ENCODE results near the gene UMODL1. TPM values are rescaled to one million over a fixed set of nuclear protein-coding genes. Genes with fewer than 3 reads are reported as not detected.
"Not testable (repeated sequence)": the region's sequence is repeated elsewhere in the genome, so short reads cannot be mapped to it uniquely, and the experiment has no call there.

The UMODL1 gene
- polyA plus RNA-seq, 3 donors from 2014 or later = not detected

DNA sequence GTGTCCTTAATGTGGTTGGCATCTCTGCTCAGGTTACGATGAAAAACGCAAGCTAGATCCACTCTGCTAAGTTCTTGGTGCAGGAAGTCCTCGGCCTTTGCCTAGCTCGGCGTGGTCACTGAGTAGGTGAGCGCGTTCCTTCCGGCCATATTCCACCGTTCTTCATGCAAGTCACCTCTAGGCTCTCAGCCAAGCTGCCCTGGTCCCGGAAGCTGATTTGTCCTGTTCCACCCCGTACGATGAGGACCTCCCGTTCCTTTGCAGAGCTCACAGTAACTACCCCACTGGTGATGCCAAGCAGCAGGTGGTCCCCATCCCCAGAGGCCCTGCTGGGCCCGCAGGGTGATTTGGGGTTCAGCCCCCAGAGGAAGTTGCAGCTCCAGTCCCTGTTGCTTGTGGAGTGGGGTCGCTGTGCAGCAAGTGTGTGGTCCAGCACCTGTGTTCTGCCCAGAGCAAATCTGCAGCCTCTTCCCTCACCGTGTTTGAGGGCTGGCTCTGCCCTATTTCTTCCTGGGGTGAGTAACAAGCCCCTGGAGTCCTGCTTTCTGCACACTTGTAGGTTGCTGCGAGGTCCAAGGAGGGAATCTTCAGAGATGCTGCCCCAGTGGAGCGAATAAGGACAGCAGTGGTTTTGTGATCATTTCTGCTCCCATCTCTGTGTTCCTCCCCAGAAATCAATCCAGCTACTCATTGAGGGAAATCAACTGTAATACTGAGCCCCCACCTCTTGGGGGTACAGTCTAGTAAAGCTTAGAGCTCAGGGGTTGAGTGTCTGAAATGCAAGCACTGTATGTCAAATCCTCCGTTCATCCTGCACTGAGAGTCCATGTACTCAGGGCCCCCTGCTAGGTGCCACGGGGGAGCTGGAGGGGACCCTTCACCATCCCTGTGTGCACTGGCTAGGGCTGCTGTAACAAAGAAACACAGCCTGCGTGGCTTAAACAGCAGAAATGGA is 2.3 kb downstream of the UMODL1 start:
- H3K9me3 Mint-ChIP-seq = no peaks in the 10 kb centered on the region
- H3K27me3 Mint-ChIP-seq (ENCODE audit: low read depth in 3 of 3) = peaks cover 19 to 45% (median 21%) of the 10 kb centered on the region in 3 donors
- H3K4me3 Mint-ChIP-seq = no peak overlapping the region
- DNase-seq = no peak
- H3K4me1 Mint-ChIP-seq = peaks cover 15 to 22% of the 10 kb centered on the region in 2 donors
- H3K36me3 Mint-ChIP-seq = no peaks in the 10 kb centered on the region
- no peak overlapping the region for H3K27ac Mint-ChIP-seq

DNA sequence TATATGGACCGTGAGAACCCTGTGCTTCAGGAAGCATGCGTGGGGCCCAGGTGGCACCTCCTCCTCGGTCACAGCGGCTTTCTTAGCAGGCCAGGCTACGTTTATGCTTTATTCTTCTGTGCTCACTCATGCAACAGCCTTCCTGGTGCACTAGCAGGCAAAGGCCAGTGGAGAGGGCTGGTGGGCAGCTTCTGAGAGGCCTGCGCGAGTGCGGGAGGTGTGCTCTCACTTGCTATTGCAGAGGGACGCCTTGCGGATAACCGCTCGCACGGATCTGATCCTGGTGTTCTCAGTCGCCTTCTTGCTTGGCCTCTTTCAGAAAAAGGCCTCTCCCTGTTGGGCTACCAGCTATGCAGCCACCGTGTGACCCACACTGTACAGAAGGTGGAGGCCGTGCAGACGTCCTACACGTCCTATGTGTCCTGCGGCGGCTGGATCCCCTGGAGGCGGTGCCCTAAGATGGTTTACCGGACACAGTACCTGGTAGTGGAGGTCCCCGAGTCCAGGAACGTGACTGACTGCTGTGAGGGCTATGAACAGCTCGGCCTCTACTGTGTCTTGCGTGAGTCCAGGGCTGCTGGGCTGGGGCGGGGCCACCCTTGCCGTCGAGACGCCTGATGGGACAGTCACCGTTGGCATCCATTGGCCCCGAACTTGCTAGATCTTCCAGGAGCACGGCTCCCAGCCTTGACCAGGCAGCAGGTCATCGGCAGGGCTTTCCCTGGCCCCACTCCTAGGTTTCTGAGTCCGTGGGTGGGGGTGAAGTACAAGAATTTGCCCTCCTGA is 4.8 kb downstream of the UMODL1 start:
- Mint-ChIP-seq H3K9me3 (no peaks in the 10 kb centered on the region), H3K27me3 (ENCODE audit: low read depth in 3 of 3) (peaks cover 17 to 30% (median 21%) of the 10 kb centered on the region in 3 donors), H3K36me3 (no peaks in the 10 kb centered on the region), H3K27ac (no peak overlapping the region), H3K4me1 (peaks cover 5 to 8% of the 10 kb centered on the region in 2 donors), H3K4me3 (no peak overlapping the region)
- DNase-seq = no peak

DNA sequence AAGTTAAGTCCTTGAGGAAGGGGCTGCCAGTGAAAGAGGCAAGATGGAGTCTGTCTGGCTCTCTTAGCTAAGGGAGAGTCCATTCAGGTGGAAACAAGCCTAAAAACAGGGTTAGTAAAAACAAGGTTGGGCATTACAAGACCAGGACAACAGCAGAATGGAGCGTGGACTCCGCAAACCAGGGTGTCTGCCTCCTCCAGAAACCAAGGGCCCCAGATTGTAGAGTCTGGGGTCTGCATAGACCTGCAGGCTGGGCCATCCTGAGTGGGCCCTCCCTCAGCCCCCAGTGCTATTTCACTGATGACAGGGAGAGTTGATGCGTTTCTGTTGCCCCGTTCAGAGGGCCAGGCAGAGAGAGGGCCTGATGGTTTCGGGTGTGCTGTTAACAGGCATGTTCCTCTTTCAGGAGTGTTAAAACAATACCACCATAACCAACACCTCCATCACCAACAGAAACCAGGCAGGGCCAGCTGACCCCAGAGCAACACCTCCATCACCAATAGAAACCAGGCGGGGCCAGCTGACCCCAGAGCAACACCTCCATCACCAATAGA is 6.6 kb downstream of the UMODL1 start:
- peaks cover 7 to 18% (median 17%) of the 10 kb centered on the region in 3 donors for H3K27me3 Mint-ChIP-seq (ENCODE audit: low read depth in 3 of 3)
- not testable (repeated sequence) for H3K4me3 Mint-ChIP-seq, H3K9me3 Mint-ChIP-seq, H3K36me3 Mint-ChIP-seq, H3K4me1 Mint-ChIP-seq
- DNase-seq = peak; percentile 27 to 66 (median 42)
- peak overlapping the region in 3 of 6 donors; percentile 22 to 34 (median 26) for H3K27ac Mint-ChIP-seq

DNA sequence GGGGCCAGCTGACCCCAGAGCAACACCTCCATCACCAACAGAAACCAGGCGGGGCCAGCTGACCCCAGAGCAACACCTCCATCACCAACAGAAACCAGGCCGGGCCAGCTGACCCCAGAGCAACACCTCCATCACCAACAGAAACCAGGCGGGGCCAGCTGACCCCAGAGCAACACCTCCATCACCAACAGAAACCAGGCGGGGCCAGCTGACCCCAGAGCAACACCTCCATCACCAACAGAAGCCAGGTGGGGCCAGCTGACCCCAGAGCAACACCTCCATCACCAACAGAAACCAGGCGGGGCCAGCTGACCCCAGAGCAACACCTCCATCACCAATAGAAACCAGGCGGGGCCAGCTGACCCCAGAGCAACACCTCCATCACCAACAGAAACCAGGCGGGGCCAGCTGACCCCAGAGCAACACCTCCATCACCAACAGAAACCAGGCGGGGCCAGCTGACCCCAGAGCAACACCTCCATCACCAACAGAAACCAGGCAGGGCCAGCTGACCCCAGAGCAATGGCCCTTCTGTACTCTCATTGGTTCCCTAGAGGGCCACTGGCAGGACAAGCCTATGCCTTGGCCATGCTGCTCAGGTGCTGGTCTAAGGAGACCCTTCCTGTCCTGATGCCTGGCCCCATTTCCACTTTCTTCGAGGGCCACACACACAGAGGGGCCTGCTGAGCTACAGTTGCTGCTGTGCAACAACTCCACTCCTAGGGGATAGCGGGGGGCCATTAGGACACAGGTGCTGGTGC is 7.3 kb downstream of the UMODL1 start:
- H3K4me1 Mint-ChIP-seq, H3K9me3 Mint-ChIP-seq, H3K4me3 Mint-ChIP-seq, H3K36me3 Mint-ChIP-seq, H3K27ac Mint-ChIP-seq: not testable (repeated sequence)
- peak in 1 of 3 donors; percentile 16 for DNase-seq
- H3K27me3 Mint-ChIP-seq (ENCODE audit: low read depth in 3 of 3) = peaks cover 5 to 19% (median 13%) of the 10 kb centered on the region in 3 donors

DNA sequence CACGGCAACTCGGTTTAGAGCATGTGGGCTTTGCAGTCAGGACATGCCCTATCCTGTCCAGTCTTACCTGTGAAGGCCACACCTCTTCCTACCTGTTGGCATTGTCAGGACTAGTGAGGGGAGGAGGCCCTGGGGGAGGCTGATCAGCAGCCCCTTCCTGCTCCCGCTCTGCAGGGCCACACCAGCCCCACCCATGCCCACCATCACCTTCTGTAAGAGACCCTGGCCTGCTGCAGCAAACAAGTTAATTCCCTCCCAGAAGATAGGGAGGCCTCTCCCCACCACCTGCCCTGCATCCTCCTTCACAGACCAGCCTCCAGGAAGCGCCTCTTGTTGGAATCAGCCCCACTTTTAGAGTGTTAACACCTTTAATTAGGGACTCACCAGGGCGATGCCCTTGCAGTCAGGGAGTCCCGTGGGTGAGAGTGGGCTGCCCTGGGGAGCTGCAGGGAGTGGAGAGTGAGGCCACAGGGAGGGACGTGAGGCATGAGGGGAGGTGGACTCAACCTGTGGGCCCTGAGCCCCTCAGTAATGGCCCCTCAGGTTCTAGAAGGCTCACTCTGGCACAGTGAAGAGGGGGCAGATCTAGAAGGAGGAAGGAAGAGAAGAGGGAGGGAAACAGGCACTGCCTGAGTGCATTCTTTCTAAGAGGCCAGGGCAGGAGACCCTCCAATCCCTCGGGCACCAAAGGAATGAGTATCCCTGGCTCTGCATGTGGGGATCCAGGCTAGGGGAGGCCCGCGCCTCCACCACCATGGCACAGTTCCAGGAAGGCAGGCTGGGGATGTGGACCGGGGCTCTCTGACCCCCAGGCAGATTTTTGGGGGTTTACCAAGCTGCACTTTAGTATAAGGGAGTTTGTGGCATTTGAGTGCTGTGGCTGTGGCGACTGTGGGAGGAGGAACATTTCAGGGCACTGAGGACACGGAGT is 8.2 kb downstream of the UMODL1 start:
- H3K36me3 Mint-ChIP-seq = no peaks in the 10 kb centered on the region
- no peaks in the 10 kb centered on the region for H3K9me3 Mint-ChIP-seq
- no peak overlapping the region for H3K4me3 Mint-ChIP-seq
- no peak for DNase-seq
- H3K27ac Mint-ChIP-seq = no peak overlapping the region
- peaks cover 5 to 14% (median 10%) of the 10 kb centered on the region in 3 donors for H3K27me3 Mint-ChIP-seq (ENCODE audit: low read depth in 3 of 3)
- peaks cover 5 to 8% of the 10 kb centered on the region in 2 donors for H3K4me1 Mint-ChIP-seq

DNA sequence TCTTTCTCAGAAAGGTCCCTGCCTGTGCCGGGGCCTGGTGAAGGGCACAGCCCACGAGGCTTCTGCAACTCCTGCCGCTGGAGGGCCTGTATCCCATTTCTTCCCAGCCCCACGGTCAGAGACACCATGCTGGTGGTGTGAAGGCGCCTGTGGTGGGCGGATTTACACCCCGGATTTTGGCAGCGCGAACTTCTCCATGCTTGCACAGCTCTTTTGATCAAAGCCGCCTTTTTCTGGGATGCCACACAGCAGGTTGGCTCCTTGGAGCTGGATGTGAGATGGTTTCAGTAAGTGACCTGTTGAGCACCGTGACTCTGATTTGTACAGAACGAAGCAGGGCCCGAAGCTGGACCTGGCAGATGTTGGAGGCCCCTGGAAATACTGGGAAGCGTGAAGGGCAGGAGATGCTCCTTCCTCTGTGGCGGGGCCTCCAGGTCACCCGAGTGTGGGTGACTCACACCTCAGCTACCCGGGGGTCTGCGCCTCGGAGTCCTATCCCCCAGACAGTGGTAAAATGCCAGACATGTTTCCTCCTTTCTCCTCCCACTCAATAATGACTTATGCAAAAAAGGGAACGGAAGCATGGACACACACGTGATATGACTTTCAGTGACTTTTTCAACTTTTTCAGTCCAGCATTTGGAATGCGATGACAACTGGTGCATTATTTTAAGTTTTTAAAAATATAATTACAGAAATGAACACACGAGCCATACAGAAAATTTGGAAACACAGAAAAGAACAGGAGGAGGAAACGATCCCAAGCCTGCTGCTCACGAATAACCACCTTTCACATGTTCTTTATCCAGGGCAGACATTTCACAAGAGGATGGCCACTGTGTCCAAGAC is 9.0 kb downstream of the UMODL1 start:
- DNase-seq = no peak
- Mint-ChIP-seq H3K27me3 (ENCODE audit: low read depth in 3 of 3) (peaks cover 5 to 14% (median 9%) of the 10 kb centered on the region in 3 donors), H3K36me3 (no peaks in the 10 kb centered on the region), H3K27ac (no peak overlapping the region), H3K9me3 (no peaks in the 10 kb centered on the region), H3K4me1 (peaks cover 5 to 8% of the 10 kb centered on the region in 2 donors), H3K4me3 (no peak overlapping the region)

DNA sequence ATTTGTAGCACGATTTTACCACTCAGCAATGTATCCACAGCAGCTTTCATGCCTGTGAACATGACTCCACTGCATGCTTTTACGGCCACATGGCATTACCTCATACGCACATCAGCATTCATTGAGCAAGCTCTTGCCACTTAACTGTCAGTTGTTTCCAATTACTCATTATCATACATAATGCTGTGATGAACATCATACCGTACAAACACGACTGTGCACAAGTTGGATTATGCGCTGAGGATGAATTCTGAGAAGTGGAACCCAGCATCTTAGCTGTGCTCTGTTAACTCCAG is 9.6 kb downstream of the UMODL1 start:
- DNase-seq = no peak
- Mint-ChIP-seq H3K4me3 (no peak overlapping the region), H3K27ac (no peak overlapping the region), H3K27me3 (ENCODE audit: low read depth in 3 of 3) (peaks cover 5 to 14% (median 9%) of the 10 kb centered on the region in 3 donors), H3K4me1 (peaks cover 5 to 8% of the 10 kb centered on the region in 2 donors), H3K36me3 (no peaks in the 10 kb centered on the region), H3K9me3 (no peaks in the 10 kb centered on the region)

DNA sequence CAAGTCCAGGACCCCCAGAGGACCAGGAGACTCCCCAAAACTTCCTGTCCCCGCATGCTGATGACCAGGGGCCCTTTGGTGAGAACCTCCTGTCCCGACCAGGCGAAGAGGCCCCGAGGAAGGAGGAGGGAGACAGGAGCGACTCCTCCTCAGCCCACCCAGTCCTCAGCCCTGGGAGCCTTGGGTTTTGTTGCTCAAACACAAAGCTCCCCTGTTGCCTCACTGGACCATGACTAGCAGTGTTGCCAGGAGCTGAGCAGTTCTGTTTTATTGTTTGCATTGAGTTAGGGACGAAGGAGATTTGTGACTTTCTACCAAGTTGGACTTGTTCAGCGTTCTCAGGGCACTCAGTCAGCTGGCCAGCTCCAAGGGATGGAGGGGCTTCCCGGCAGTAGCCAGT is 10.0 kb downstream of the UMODL1 start:
- Mint-ChIP-seq H3K4me3 (no peak overlapping the region), H3K36me3 (no peaks in the 10 kb centered on the region), H3K27me3 (ENCODE audit: low read depth in 3 of 3) (peaks cover 5 to 14% (median 6%) of the 10 kb centered on the region in 3 donors), H3K9me3 (no peaks in the 10 kb centered on the region), H3K4me1 (peaks cover 5 to 8% of the 10 kb centered on the region in 2 donors), H3K27ac (no peak overlapping the region)
- no peak for DNase-seq

DNA sequence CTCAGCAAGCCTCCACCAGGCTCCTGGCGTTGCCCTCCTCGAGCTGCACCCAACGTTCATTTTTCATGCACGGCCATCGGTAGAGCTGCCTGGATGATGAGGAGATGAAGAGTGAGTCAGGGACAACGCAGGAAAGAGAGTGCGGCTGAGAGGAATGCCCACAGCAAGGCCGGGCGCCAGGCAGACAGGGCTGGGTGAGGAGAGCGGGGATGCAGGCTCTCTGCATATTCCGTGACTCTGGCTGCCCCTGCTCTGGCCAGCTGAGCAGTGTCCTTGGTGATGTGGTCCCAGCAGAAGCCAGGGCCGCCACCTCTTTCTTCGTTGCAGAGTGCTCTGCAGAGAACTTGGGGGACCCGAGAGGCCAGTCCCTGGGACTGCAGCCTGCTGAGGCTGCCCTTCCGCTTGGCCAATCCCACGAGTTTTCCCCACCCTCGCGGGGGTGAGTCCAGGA is 10.8 kb downstream of the UMODL1 start:
- no peaks in the 10 kb centered on the region for H3K36me3 Mint-ChIP-seq
- H3K4me3 Mint-ChIP-seq = no peak overlapping the region
- peaks cover 5 to 6% of the 10 kb centered on the region in 2 donors for H3K4me1 Mint-ChIP-seq
- H3K9me3 Mint-ChIP-seq = no peaks in the 10 kb centered on the region
- DNase-seq = no peak
- H3K27me3 Mint-ChIP-seq (ENCODE audit: low read depth in 3 of 3) = peaks cover 3 to 12% (median 3%) of the 10 kb centered on the region in 3 donors
- no peak overlapping the region for H3K27ac Mint-ChIP-seq

DNA sequence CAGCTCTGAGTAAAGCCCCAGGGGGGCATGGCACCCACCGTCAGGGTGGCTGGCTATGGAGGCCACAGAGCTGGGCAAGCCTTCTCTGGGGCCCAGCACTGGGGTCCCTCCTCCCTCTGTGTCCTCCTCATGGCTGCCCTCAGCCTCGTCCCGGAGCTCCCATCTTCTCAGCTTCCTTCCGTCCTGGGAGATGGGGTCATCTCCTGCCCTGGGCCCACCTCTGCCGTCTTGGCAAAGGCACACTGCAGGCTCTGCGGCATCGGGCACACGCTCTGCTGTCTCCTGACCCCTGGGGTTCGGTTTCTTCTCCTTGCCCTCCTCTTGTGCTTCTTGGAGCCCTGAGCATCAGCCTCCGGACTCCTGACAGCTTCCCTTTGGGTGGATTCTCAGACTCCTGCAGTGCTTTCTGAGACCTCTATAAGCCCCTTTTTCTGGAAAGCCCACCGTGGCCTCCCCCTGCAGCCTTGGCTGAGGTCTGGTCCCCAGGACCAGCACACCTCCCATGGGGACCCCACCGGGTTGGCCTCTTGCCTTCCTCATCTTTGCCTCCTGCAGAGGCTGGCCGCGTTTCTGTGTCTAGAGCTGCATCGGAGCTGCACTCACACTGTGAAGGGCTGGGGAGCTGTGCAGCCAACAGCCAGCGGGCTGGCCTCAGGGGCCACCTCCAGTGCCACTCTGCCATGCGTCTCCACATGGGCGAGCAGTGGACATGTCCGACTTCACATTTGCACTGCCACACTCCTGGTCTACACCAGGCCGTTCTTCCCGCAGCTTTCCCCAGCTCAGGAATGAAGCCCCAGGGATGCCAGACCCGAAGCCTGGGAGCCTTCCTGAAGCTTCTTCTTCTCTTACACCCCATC is 11.6 kb downstream of the UMODL1 start:
- no peak overlapping the region for H3K27ac Mint-ChIP-seq
- no peak overlapping the region for H3K4me3 Mint-ChIP-seq
- H3K4me1 Mint-ChIP-seq = peaks cover 3 to 4% of the 10 kb centered on the region in 2 donors
- H3K36me3 Mint-ChIP-seq = no peaks in the 10 kb centered on the region
- H3K27me3 Mint-ChIP-seq (ENCODE audit: low read depth in 3 of 3) = peaks cover 0 to 10% (median 4%) of the 10 kb centered on the region in 3 donors
- no peak for DNase-seq
- H3K9me3 Mint-ChIP-seq = no peaks in the 10 kb centered on the region

DNA sequence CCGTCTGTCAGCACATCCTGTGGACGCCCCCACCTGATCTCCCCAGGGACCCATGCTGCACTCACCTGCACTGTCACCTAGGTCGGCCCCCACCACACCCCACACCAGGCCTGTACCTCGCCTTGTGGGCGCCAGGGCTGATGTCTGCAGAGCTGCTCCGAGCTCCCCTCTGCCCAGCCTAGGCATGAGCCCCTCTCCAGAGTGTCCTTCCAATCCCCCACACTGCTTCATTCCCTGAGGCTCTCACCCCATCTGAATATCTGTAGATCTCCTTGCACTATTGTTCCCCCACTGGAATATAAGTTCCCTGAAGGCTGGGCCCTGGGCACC is 12.2 kb downstream of the UMODL1 start:
- Mint-ChIP-seq H3K4me1 (peaks cover 0 to under 1% of the 10 kb centered on the region in 2 donors), H3K4me3 (no peak overlapping the region)

More for the DNA sequence above, 12.2 kb downstream of the UMODL1 start:
- no peak overlapping the region for H3K27ac Mint-ChIP-seq
- no peak for DNase-seq
- no peaks in the 10 kb centered on the region for H3K36me3 Mint-ChIP-seq
- peaks cover 0 to 10% (median 8%) of the 10 kb centered on the region in 3 donors for H3K27me3 Mint-ChIP-seq (ENCODE audit: low read depth in 3 of 3)
- H3K9me3 Mint-ChIP-seq = no peaks in the 10 kb centered on the region

Measured in immature natural killer cell (primary cell).